Stomach (tissue), 4 donors: Measurements from ENCODE around the gene PARP11.

Source experiments
- CTCF ChIP-seq, 7 experiments: fragments of 450-650 bp in 4 of 7; fragments of 200-600 bp in 3 of 7; sonication (generic) in 3 of 7; IDR thresholded peaks; one replicate each; pipeline ENCODE4 v1.5.1; 2016 to 2019; ENCODE audit warnings: antibody characterized with exemption in 7 of 7, control low read depth in 2 of 7, mild to moderate bottlenecking in 1 of 7
- POLR2A ChIP-seq, 4 donors: fragments of 450-650 bp; IDR thresholded peaks; one replicate each; pipeline ENCODE4 v1.6.1; 2016; ENCODE audit warnings: antibody characterized with exemption in 4 of 4, control low read depth in 2 of 4, mild to moderate bottlenecking in 1 of 4, moderate library complexity in 1 of 4

GRCh38 chr12:3816266-3816665 lies 56.9 kb downstream of the PARP11 start:
- TF ChIP-seq POLR2A (IDR thresholded peaks at IDR 0.05) (no peak), CTCF (IDR thresholded peaks at IDR 0.05) (no peak)
